Activated naive CD8-positive, alpha-beta T cell treated with anti-CD3 and anti-CD28 coated beads for 36 hours (primary cell): ENCODE measurements around the gene UBTF. TPM values are rescaled to one million over a fixed set of nuclear protein-coding genes. Genes with fewer than 3 reads are reported as not detected.

Experiments
- DNase-seq: peaks from one replicate; pipeline ENCODE4 v3.0.0; 2021
- H3K27ac Mint-ChIP-seq: one replicate; pipeline ENCODE4 v1.8.0; 2022; ENCODE audit warnings: mild to moderate bottlenecking, moderate library complexity, mixed read lengths
- H3K27me3 Mint-ChIP-seq: one replicate; pipeline ENCODE4 v1.8.0; 2022; ENCODE audit warnings: mild to moderate bottlenecking, mixed read lengths
- H3K36me3 Mint-ChIP-seq: one replicate; pipeline ENCODE4 v1.8.0; 2021; ENCODE audit warnings: mild to moderate bottlenecking, mixed read lengths
- H3K4me1 Mint-ChIP-seq: one replicate; pipeline ENCODE4 v1.8.0; 2021; ENCODE audit warnings: mixed read lengths
- H3K4me3 Mint-ChIP-seq: one replicate; pipeline ENCODE4 v1.8.0; 2022; ENCODE audit warnings: mild to moderate bottlenecking, moderate library complexity, mixed read lengths
- H3K9me3 Mint-ChIP-seq: one replicate; pipeline ENCODE4 v1.8.0; 2022; ENCODE audit warnings: mixed read lengths
- total RNA-seq, 2 experiments: library from RNA; stranded (reverse); gene quantifications; one replicate each; pipeline ENCODE4 v1.2.3, GENCODE V29; 2021

Gene UBTF
- total RNA-seq, 2 experiments from 2014 or later: 158 to 169 TPM

- H3K36me3 Mint-ChIP-seq: peaks cover 82% of the 10 kb centered on the region
- H3K27me3 Mint-ChIP-seq: no peaks in the 10 kb centered on the region
- no peak overlapping the region for H3K4me3 Mint-ChIP-seq
- no peak for DNase-seq
- H3K4me1 Mint-ChIP-seq: peaks cover 61% of the 10 kb centered on the region
- peak overlapping the region; percentile 82 for H3K27ac Mint-ChIP-seq
- peaks cover 4% of the 10 kb centered on the region for H3K9me3 Mint-ChIP-seq
Observed at GRCh38 chr17:44212507-44213402, 6.7 kb downstream of the UBTF start.

- Mint-ChIP-seq H3K4me3 (peak overlapping the region; percentile 58), H3K27me3 (no peaks in the 10 kb centered on the region), H3K9me3 (peaks cover 4% of the 10 kb centered on the region), H3K4me1 (peaks cover 63% of the 10 kb centered on the region), H3K36me3 (peaks cover 77% of the 10 kb centered on the region), H3K27ac (peak overlapping the region; percentile 85)
- no peak for DNase-seq
Observed at GRCh38 chr17:44211281-44212265, 7.9 kb downstream of the UBTF start.

- Mint-ChIP-seq H3K36me3 (peaks cover 70% of the 10 kb centered on the region), H3K27ac (peak overlapping the region; percentile 94)
Observed at GRCh38 chr17:44210342-44211192, 8.9 kb downstream of the UBTF start.

GRCh38 chr17:44209786-44210341 is 9.6 kb downstream of the UBTF start:
- no peaks in the 10 kb centered on the region for H3K27me3 Mint-ChIP-seq
- peaks cover 55% of the 10 kb centered on the region for H3K4me1 Mint-ChIP-seq
- H3K27ac Mint-ChIP-seq: peak overlapping the region; percentile 94
- H3K4me3 Mint-ChIP-seq: peak overlapping the region; percentile 77
- H3K36me3 Mint-ChIP-seq: peaks cover 64% of the 10 kb centered on the region
- DNase-seq: peak; percentile 51
- peaks cover 4% of the 10 kb centered on the region for H3K9me3 Mint-ChIP-seq

More at GRCh38 chr17:44210342-44211192, 8.9 kb downstream of the UBTF start:
- peaks cover 62% of the 10 kb centered on the region for H3K4me1 Mint-ChIP-seq
- H3K9me3 Mint-ChIP-seq: peaks cover 4% of the 10 kb centered on the region
- peak overlapping the region; percentile 77 for H3K4me3 Mint-ChIP-seq
- H3K27me3 Mint-ChIP-seq: no peaks in the 10 kb centered on the region
- DNase-seq: peak; percentile 98

- Mint-ChIP-seq H3K27ac (peak overlapping the region; percentile 49), H3K4me1 (peaks cover 54% of the 10 kb centered on the region), H3K27me3 (no peaks in the 10 kb centered on the region), H3K4me3 (no peak overlapping the region), H3K36me3 (peaks cover 42% of the 10 kb centered on the region), H3K9me3 (no peaks in the 10 kb centered on the region)
- DNase-seq: no peak
Observed at GRCh38 chr17:44207743-44208142, 11.7 kb downstream of the UBTF start.

- H3K36me3 Mint-ChIP-seq: peaks cover 41% of the 10 kb centered on the region
Observed at GRCh38 chr17:44207319-44207718, 12.2 kb downstream of the UBTF start.

GRCh38 chr17:44206825-44207155 is 12.7 kb downstream of the UBTF start:
- no peak overlapping the region for H3K27ac Mint-ChIP-seq
- DNase-seq: no peak
- peaks cover 40% of the 10 kb centered on the region for H3K36me3 Mint-ChIP-seq
- no peaks in the 10 kb centered on the region for H3K9me3 Mint-ChIP-seq
- H3K4me3 Mint-ChIP-seq: no peak overlapping the region
- peaks cover 49% of the 10 kb centered on the region for H3K4me1 Mint-ChIP-seq
- H3K27me3 Mint-ChIP-seq: no peaks in the 10 kb centered on the region

More at GRCh38 chr17:44207319-44207718, 12.2 kb downstream of the UBTF start:
- DNase-seq: no peak
- Mint-ChIP-seq H3K27ac (peak overlapping the region; percentile 49), H3K27me3 (no peaks in the 10 kb centered on the region), H3K9me3 (no peaks in the 10 kb centered on the region), H3K4me1 (peaks cover 52% of the 10 kb centered on the region), H3K4me3 (no peak overlapping the region)

GRCh38 chr17:44205962-44206824 is 13.3 kb downstream of the UBTF start:
- H3K4me3 Mint-ChIP-seq: no peak overlapping the region
- H3K4me1 Mint-ChIP-seq: peaks cover 44% of the 10 kb centered on the region
- no peaks in the 10 kb centered on the region for H3K9me3 Mint-ChIP-seq
- H3K36me3 Mint-ChIP-seq: peaks cover 34% of the 10 kb centered on the region
- peak; percentile 12 for DNase-seq
- H3K27me3 Mint-ChIP-seq: no peaks in the 10 kb centered on the region
- peak overlapping the region; percentile 49 for H3K27ac Mint-ChIP-seq

GRCh38 chr17:44204441-44204882 is 15.0 kb downstream of the UBTF start:
- Mint-ChIP-seq H3K27me3 (no peaks in the 10 kb centered on the region), H3K9me3 (no peaks in the 10 kb centered on the region), H3K27ac (no peak overlapping the region), H3K4me3 (no peak overlapping the region), H3K4me1 (peaks cover 40% of the 10 kb centered on the region), H3K36me3 (peaks cover 23% of the 10 kb centered on the region)
- DNase-seq: no peak

GRCh38 chr17:44203731-44204440 is 15.6 kb downstream of the UBTF start:
- Mint-ChIP-seq H3K27ac (peak overlapping the region; percentile 43), H3K4me3 (no peak overlapping the region), H3K9me3 (no peaks in the 10 kb centered on the region), H3K4me1 (peaks cover 37% of the 10 kb centered on the region), H3K27me3 (no peaks in the 10 kb centered on the region), H3K36me3 (peaks cover 20% of the 10 kb centered on the region)
- DNase-seq: peak; percentile 52

GRCh38 chr17:44202756-44203155 is 16.7 kb downstream of the UBTF start:
- Mint-ChIP-seq H3K27ac (peak overlapping the region; percentile 30), H3K27me3 (no peaks in the 10 kb centered on the region), H3K4me1 (peaks cover 38% of the 10 kb centered on the region), H3K9me3 (no peaks in the 10 kb centered on the region), H3K4me3 (no peak overlapping the region), H3K36me3 (peaks cover 11% of the 10 kb centered on the region)
- no peak for DNase-seq

- Mint-ChIP-seq H3K9me3 (no peaks in the 10 kb centered on the region), H3K27me3 (no peaks in the 10 kb centered on the region)
Observed at GRCh38 chr17:44200478-44201155, 18.9 kb downstream of the UBTF start.

More at GRCh38 chr17:44200478-44201155, 18.9 kb downstream of the UBTF start:
- H3K4me3 Mint-ChIP-seq: peak overlapping the region; percentile 89
- DNase-seq: no peak
- H3K36me3 Mint-ChIP-seq: peaks cover 4% of the 10 kb centered on the region
- H3K4me1 Mint-ChIP-seq: peaks cover 42% of the 10 kb centered on the region
- H3K27ac Mint-ChIP-seq: peak overlapping the region; percentile 94
